HG03135 (cell line): ENCODE measurements around the gene DNAI2.
"Not testable (repeated sequence)": the region's sequence is repeated elsewhere in the genome, so short reads cannot be mapped to it uniquely, and the experiment has no call there.

Experiments used
- ATAC-seq: cut with Tn5 transposase; IDR thresholded peaks from one replicate; pipeline ENCODE4 v1.9.1; 2021; ENCODE audit warnings: mild to moderate bottlenecking, moderate library complexity; ENCODE audit not compliant: unreplicated experiment

DNAI2 gene

DNA sequence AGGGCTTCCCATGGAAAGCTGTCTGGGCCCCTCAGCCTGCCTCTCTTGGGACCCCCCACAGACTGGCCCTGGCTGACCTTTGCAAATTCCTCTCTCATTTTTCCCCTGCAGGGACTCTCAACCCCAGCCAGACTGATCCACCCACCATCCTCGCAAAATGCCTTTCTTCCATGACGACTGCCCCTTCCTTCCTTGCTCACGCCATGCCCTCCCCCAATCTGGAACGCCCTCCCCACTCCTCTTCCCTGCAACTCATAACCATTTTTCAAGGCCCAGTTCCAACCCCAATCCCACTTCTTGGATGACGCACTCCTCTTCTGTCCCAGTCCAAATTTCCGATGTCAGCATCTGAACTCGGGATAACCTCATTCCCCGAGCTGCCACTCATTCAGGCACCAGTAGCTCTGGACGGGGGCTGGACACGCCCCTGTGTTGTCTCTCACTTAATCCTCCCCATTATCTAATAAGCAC is 1.3 kb upstream of the DNAI2 start:
- ATAC-seq = no peak

DNA sequence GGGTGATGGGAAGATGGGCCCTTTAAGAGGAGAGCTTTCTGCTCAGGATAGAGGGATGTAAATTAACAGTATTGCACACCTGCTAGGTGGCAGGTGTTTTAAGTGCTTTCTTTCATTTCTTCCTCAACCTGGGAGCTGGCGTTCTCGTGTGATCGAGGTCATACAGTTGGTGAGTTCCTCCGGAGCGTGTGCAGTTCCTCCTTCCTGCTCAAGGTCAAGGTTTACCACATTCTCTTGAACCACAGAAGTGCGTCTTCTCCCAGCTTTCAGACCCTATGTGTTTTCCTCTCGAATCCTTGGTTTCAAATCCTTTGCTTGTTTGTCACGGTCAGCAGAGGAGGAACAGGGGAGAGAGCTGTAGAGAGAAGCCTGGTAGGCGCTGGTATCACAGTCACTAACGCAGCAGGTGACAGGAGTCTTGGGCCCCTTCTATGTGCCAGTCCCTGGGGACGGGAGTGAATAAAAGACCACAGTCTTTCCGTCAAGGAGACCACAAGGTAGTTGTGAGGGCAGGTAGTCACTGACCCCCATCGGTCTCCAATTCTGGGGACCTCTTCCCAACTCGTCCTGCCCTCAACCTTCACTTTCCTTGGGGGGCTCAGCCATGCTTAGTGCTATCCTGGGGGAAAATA is 791 bp downstream of the DNAI2 start:
- no peak for ATAC-seq

DNA sequence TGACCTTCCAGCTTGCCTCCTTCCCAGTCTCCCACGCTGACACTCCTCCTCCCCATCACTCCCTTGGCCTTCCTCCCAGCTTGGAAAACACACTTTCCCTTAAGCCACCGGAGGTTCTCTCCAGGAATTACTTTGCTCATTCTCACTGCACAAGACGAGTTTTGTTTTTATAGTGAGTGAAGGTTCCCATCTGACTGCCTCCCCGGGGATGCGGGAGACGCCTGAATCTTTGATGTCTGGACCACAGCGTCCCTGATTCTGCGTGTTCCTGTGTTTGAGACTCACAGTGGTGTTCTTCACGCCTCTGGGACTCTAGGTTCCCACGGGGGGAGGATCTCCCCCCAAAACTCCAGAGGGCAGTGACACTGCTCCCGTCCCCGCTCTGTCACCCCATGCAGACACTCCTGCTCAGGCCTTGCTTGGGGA is 2.0 kb downstream of the DNAI2 start:
- ATAC-seq = no peak

DNA sequence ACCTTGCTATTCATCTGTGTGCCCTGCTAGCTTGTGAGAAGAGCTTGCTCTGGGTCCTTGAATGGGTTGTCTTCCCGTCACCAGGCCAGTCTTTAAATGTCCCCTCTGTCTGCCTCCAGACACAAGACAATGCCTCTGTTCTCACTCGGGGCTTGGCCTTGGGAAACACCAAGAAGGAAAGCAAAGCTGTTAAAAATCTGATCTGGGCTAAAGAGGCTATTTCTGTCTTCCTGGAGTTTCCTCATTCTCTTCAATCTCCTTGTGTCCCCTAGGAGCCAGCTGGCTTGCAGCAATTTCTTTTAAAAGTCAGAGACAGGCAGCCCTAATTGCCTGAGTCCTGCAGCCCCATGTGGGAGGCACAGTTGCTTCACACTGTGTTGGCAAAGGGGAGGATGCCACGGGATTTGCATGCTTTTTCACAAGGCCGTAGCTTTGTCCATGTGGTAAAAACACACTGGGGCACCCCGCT is 2.5 kb downstream of the DNAI2 start:
- ATAC-seq = no peak

DNA sequence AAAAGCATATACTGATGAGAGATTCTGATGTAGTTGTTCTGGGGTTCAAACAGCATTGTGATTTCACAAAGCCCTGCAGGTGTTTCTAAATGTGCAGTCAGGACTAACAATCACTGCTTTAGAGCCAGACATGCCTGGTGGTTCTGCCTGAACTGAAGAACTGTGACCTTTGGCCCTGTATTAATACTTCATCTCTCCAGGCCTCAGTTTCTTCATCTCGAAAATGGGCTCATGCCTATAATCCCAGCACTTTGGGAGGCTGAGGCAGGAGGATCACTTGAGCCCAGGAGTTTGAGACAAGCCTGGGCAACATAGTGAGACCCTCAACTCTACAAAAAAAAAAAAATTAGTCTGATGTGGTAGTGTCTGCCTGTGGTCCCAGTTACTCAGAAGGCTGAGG is 3.9 kb downstream of the DNAI2 start:
- ATAC-seq = no peak

DNA sequence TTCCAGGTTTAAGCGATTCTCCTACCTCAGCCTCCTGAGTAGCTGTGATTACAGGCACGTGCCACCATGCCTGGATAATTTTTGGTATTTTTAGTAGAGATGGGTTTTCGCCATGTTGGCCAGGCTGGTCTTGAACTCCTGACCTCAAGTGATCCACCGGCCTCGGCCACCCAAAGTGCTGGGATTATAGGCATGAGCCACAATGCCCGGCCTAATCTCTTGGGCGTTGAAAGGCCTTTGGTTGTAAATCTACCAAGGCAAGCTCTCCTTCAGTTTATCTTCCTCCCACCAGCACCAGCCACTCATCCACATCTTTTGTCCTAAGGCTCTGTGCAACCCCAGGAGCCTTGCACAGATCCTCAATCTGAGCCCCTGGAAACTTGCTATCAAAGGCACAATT is 5.6 kb downstream of the DNAI2 start:
- not testable (repeated sequence) for ATAC-seq

DNA sequence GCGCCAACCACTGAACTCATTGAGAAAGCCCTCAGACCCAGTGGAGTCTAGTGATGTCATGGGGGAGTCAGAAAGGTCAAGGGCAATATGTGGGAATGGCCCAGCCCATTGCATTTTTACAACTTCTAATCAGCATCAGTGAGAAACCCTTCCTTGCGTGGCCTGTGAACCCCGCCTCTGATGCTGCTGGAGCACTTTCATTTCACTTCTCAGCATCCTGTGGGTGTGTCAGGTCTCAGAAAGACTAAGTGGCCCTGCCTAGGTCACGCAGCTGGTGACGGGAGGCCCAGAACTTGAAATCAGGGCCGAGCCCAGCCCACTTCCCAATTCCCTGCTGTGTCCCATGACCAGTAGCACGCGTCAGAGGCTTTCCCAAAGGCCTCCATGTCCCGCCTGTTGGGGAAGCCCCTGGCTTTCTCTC is 6.1 kb downstream of the DNAI2 start:
- ATAC-seq = no peak

DNA sequence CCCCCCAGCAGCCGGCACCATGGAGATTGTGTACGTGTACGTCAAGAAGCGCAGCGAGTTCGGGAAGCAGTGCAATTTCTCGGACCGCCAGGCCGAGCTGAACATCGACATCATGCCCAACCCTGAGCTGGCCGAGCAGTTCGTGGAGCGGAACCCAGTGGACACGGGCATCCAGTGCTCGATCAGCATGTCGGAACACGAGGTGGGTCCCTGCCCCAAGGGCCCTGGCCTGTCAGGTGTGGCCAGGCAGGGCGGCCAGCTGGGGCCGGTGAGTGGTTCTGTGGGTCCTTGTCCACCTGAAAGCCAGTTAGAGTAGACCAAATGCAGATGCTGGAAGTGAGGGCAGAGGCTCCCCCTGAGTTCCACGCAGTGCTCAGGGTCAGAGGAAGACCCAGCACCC is 7.8 kb downstream of the DNAI2 start:
- ATAC-seq = no peak

DNA sequence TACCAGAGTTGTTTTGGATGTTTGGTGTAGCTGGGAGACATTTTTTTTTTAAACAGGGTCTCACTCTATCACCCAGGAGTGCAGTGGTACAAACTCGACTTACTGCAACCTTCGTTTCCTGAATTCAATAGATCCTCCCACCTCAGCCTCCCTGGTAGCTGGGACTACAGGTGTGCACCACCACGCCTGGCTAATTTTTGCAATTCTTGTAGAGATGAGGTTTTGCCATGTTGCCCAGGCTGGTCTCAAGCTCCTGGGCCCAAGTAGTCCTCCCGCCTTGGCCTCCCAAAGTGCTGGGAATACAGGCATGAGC is 8.2 kb downstream of the DNAI2 start:
- not testable (repeated sequence) for ATAC-seq

DNA sequence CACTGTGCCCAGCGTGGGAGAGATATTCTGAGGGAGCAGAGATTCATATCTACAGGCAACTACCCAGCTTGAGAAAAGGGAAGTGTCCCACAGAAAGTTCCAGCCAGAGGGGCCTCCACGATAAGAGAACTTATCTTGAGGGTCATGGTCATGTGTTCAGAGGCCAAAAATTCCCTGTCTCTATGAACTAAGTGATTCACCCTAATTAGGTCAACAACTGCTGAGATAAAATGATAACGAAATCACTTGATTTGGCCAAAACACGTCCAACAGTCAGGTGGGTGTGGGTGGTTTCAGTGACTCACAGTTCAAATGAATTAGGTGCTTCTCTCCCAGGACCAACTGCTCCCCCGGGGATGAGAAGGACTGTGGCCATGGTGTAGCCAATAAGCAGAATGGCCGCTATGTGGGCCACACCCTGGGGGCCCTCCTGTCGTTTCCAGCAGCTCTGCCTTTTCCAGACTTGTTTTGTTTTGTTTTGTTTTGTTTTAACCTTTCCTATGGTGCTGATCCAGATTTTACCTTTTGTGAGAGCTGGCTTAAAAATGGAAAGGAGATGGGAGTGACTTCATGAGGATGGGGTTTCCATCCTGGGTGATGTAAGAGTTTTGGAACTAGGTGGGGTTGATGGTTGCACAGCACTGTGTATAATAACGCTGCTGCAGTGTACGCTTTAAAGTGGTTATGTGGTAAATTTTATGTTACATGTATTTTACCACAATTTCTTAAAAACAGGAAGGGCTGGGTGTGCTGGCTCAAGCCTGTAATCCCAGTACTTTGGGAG is 8.7 kb downstream of the DNAI2 start:
- ATAC-seq = no peak

DNA sequence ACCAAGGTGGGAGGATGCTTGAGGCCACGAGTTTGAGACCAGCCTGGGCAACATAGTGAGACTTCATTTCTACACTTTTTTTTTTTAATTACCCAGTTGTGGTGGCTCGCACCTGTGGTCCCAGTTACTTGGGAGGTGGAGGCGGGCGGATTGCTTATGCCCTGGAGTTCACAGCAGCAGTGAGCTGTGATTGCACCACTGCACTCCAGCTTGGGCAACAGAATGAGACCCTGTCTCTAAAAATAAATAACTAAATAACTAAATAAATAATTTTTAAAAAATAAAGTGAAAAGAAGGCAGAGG is 9.3 kb downstream of the DNAI2 start:
- no peak for ATAC-seq

DNA sequence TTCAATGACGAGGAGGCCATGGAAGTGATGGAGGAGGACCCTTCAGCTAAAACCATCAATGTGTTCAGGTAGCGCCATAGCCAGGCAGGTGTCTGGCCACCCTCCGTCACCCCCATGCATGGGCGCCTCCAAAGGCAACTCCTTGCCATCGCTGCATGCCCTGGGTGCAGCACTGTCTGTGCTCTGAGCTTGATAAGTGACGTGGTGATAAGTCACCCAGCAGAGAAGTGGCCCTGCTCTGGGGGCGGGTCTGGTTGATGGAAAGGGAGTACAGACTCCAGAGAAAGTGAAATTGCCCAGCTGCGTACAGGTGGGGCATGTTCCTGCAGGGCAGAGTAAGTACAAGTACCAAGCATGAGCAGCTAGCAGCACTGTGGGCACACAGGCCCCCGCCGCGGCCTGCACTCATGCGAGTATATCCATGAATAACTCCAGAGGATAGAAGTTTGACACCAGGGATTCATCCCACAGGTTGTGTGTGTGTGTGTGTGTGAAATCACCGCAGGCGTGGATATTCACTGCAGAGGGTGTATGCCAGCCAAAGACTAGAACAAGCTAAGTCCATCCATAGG is 13.1 kb downstream of the DNAI2 start:
- no peak for ATAC-seq

DNA sequence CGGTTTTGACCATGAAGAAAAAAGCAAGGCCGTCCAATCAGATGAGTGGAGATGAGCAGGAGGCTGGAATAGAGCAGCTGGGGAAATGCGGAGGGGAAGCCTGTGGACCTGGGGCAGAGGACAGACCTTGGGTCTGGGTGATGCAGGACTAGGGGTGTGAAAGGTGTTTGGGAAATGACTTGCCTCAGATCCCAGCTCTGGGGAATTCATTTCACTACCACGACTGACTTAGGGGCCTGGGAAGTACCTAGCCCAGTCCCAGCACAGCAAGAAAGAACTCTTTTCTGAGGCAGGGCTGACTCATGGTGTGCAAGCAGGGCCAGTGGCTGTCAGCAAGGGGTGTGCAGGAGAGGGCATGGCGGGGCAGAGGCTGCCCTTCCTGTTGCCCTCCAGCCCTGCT is 14.8 kb downstream of the DNAI2 start:
- no peak for ATAC-seq

DNA sequence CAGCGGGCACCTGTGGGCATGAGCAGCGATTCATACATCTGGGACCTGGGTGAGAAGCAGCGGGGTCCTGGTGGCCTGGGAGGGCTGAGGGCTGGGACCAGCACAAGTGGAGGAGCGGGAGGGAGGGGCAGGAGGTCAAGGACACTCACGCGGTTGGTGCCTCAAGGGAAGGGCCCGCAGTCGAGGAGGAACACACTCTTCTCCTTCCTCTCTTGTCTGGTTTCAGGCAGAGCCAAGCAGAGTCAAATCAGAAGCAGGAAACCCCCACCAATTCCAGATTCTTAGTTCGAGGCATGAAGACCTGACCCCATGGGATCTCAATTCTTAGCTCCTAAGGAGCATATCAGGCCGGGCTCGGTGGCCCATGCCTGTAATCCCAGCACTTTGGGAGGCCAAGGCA is 15.7 kb downstream of the DNAI2 start:
- no peak for ATAC-seq

DNA sequence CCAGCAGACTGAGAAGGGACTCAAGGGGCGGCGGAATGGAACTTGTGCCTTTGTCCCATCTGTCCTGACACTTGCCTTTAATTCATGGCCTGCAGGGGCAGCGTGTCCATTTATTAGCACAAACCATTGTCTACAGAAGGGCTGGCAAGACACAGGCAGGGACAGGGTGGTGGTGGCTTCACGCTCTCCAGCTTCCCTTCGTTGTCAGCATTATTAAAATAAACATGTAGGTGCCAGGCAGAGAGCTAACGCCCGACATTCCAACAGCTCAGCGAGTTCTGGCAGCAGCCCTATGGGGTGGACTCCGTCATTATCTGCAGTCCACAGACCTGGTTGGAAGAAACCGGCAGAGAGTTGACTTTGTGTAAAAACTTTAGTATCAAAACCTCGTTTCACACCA is 16.3 kb downstream of the DNAI2 start:
- no peak for ATAC-seq

DNA sequence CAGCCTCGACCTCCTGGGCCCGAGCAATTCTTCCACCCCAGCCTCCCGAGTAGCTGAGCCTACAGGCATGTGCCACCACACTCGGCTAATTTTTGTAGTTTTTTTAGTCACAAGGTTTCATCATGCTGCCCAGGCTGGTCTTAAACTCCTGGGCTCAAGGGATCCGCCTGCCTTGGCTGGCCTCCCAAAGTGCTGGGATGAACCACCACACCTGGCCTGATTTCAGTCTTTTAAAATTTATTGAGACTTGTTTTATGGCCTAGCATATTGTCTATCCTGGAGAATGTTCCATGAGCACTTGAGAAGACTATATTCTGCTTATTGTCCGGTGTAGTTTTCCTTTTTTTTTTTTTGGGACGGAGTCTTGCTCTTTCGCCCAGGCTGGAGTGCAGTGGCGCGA is 18.5 kb downstream of the DNAI2 start:
- ATAC-seq = no peak

DNA sequence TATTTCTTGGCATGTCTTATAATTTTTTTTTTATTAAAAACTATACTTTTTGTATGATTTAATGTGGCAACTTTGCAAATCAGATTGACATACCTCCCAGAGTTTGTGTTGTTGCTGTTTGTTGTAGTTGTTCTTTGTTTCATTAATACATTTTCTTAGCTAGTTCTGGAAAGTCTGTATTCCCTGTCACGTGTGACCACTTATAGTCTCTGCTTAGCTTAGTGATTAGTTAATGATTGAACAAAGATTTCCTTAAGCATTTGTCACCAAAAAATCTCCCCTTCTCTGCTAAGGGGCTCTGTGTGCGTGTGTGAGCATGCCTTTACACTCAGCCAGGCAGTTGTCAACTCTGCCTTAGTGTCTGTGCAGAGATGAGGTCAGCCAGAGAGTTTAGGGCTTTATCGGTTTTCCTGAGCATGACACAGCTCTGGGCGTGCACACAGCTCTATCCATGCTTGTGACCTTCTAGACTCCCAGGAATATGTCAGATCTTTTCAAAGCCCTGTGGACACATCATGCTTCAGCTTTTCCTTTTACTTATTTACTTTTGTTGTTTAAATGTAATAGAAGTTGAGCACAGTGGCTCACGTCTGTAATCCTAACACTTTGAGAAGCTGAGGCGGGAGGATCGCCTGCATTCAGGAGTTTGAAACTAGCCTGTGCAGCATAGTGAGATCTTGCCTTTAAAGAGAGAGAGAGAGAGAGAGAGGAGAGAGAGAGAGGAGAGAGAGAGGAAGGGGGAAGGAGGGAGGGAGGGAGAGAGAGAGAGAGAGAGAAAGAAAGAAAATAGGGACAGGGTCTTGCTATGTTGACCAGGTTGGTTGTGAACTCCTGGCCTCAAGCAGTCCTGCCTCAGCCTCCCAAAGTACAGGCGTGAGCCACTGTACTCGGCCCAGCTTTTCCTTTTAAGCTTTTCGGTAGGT is 21.9 kb downstream of the DNAI2 start:
- no peak for ATAC-seq

DNA sequence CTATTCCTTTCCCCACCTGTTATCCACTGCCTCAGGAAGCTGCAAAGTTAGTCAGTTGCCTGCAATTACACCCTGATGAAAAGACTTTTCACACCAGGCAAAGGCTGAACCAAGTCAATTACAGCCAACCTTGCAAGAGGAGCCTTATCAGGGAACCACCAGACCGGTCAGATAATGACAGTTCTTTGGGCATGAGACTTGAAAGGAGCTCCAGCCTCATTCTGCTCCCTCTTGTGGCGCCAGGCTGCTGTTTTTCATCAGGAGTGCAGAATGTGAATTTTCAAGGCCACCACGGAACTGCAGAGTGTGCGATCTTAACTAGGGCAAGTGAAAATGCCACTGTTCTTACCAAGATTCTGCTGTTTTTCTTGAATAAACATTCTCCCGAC is 22.5 kb downstream of the DNAI2 start:
- ATAC-seq = no peak

DNA sequence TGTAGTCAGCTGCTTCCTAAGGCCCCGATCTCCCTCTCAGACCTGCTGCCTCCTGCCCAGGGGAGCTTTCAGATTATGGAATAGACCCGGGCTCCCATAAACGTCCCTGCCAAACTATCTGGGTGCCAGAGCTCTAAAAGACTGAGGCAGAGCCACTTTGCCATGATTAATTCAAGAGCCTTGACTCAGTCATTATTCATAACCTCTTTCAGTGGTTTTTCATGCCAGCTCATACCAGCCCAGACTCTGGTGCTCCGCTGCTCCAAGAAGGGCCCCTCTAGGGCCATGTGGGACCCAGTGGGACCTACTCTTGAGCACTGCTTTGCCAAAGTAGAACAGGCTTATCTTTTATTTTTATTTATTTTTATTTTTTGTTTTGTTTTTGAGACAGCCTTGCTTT is 23.9 kb downstream of the DNAI2 start:
- no peak for ATAC-seq

DNA sequence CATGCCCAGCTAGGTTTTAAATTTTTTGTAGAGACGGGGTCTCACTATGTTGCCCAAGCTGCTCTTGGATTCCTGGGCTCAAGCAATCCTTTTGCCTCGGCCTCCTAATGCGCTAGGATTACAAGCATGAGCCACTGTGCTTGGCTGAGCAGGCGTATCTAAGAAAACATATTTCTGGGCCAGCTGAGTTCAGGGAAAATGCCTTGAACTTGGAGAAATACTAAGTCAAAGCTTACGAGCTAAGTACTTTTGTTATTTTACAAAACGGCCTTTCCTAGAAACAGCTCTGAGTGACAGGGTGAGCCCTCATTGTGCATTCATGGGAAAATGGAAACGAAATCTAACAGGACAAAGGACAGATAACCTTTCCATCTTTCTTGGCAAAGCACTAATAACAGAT is 24.7 kb downstream of the DNAI2 start:
- ATAC-seq = no peak

DNA sequence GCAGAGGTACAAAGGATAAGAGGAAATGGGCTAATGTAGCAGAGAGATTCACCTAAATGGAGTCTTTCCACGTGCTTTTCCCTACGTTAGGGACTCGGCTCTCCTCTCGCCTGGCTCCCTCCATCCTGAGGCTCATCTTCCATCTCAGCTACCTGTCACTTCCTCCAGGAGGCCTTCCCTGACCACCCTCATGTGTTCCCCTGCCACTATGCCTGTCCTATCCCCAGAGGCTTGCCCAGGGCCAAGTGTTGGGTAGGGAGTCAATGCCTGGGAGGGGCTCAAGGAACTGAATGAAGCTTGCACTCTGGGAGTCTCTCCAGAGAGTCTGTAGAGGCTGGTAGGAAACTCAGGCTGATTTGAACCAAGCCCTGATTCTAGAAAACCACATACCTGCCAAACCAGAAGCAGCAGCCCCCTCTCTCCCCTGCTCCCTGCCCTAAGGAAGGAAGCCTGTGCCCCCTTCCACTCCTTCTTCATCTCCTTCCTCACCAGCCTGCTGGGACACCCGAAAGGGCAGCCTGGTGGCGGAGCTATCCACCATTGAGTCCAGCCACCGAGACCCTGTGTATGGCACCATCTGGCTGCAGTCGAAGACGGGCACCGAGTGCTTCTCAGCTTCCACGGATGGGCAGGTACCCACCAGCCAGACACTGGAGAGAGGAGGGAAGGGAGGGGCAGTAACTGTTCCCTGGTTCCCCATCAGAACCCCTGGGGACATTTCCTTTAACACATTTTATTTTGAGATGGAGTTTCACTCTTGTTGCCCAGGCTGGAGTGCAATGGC is 25.4 kb downstream of the DNAI2 start:
- ATAC-seq = no peak
